Psoas muscle (tissue), 8 donors: ENCODE measurements around the gene STXBP6. TPM values are rescaled to one million over a fixed set of nuclear protein-coding genes. Genes with fewer than 3 reads are reported as not detected.

Experiments
- ATAC-seq, 4 donors: fragments of 200-7000 bp; cut with Tn5 transposase; one replicate each; pipeline ENCODE4 v1.9.1; 2020; ENCODE audit warnings: moderate library complexity in 3 of 4, mild to moderate bottlenecking in 2 of 4
- DNase-seq, 2 donors: peaks; one replicate each; pipeline ENCODE4 v3.0.0-alpha.2; 2020
- H3K27ac ChIP-seq: fragments of 200-600 bp; one replicate; pipeline ENCODE4 v1.8.0; 2022
- H3K27me3 ChIP-seq, 3 donors: fragments of 200-600 bp in 1 of 3; one replicate each; pipeline versions ENCODE4 v1.6.1 to v1.8.0; 2013 to 2022; ENCODE audit warnings: low read length in 2 of 3, mild to moderate bottlenecking in 2 of 3, moderate library complexity in 1 of 3; ENCODE audit not compliant: insufficient read depth in 3 of 3
- H3K36me3 ChIP-seq, 2 donors: fragments of 200-600 bp in 1 of 2; one replicate each; pipeline versions ENCODE4 v1.6.1 to v1.8.0; 2013 to 2022; ENCODE audit warnings: low read depth in 1 of 2, mild to moderate bottlenecking in 1 of 2, moderate library complexity in 1 of 2; ENCODE audit not compliant: insufficient read depth in 1 of 2
- H3K4me1 ChIP-seq: fragments of 200-600 bp; one replicate; pipeline ENCODE4 v1.8.0; 2022
- H3K4me3 ChIP-seq: fragments of 200-600 bp; one replicate; pipeline ENCODE4 v1.8.0; 2022; ENCODE audit warnings: mild to moderate bottlenecking
- H3K9me3 ChIP-seq: fragments of 200-600 bp; one replicate; pipeline ENCODE4 v1.8.0; 2022
- WGBS, 3 donors: extraction: QIAGEN DNeasy Blood & Tissue Kit; methylation state at CpG; one replicate each; pipeline versions ENCODE4 v1.1.6 to v1.1.7; 2013; 5-methylcytosine and 5-hydroxymethylcytosine counted together
- intact Hi-C, 2 donors: fragments of 100-400 bp; cut with DNase I; formaldehyde crosslinking; loops; one replicate each; pipeline versions ENCODE4 v1.11.0 to v1.14.2; 2022
- polyA plus RNA-seq, 3 donors: library from polyadenylated mRNA; stranded (reverse); fragments of 200-250 nt; gene quantifications; one replicate each; pipeline ENCODE4 v1.2.3, GENCODE V29; 2013
- total RNA-seq, 4 donors: library from RNA; stranded (reverse); fragmentation: NEBNext Ultra II Directional in 2 of 4; extraction: Animal tissue kit (Norgen Biotek cat#: 25700) in 2 of 4; gene quantifications; one replicate each; pipeline versions ENCODE4 v1.2.1 to v1.2.4, GENCODE V29; 2021 to 2023
- TF ChIP-seq, protein P1 (sequence below): fragments of 200-600 bp; IDR thresholded peaks from one replicate; pipeline ENCODE4 v1.8.0; 2022; ENCODE audit warnings: antibody characterized with exemption
- donor health status: healthy with polysubstance abuse.
- donor health status: DM: no; HTN: no; CAD: no; lungs with moderate emphysema.
- donor health status: Bipolar disorder and iron deficiency.
- donor health status: healthy.
- donor health status: DM: yes; HTN: yes; CAD: no.
- donor health status: DM: no; HTN: no; CAD: no.
- donor health status: DM: no; HTN: no; CAD: no.
- donor health status: DM: yes; HTN: yes; CAD: no.

The STXBP6 gene
- total and polyA plus RNA-seq, 7 donors, result 1.1 to 3.5 (median 2.2) TPM

DNA sequence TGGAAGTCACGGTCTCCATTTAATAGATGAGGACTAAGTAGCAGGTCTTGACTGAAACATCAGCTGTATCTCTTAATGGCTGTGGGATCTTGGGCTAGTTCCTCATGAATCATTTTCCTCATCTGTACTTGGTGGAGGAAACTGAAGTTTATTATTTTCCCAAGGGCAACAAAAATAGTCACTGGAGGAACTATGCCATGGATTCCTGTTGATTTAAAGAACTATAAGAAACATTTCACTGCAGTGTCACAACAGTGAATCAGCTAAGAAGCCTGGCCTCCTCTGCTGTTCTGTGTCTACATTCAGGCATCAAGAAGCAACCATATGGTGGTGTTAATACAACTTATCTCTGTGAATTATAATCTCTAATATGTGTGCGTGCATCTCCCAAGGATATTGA, 200.5 kb downstream of the STXBP6 start:
- no peak overlapping the region for H3K27ac ChIP-seq
- TF ChIP-seq, protein P1, sequence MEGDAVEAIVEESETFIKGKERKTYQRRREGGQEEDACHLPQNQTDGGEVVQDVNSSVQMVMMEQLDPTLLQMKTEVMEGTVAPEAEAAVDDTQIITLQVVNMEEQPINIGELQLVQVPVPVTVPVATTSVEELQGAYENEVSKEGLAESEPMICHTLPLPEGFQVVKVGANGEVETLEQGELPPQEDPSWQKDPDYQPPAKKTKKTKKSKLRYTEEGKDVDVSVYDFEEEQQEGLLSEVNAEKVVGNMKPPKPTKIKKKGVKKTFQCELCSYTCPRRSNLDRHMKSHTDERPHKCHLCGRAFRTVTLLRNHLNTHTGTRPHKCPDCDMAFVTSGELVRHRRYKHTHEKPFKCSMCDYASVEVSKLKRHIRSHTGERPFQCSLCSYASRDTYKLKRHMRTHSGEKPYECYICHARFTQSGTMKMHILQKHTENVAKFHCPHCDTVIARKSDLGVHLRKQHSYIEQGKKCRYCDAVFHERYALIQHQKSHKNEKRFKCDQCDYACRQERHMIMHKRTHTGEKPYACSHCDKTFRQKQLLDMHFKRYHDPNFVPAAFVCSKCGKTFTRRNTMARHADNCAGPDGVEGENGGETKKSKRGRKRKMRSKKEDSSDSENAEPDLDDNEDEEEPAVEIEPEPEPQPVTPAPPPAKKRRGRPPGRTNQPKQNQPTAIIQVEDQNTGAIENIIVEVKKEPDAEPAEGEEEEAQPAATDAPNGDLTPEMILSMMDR, result no peak
- ATAC-seq (no peak), DNase-seq (no peak)
- H3K4me1 ChIP-seq, result no peaks in the 10 kb centered on the region
- H3K36me3 ChIP-seq, result no peaks in the 10 kb centered on the region
- no peak overlapping the region for H3K4me3 ChIP-seq
- intact Hi-C loops, result no loop called here
- no peaks in the 10 kb centered on the region for H3K9me3 ChIP-seq
- H3K27me3 ChIP-seq, result no peaks in the 10 kb centered on the region
- 87 to 94% (median 92%) methylated on average over 2 of the region's 2 CpGs for WGBS, 3 donors

DNA sequence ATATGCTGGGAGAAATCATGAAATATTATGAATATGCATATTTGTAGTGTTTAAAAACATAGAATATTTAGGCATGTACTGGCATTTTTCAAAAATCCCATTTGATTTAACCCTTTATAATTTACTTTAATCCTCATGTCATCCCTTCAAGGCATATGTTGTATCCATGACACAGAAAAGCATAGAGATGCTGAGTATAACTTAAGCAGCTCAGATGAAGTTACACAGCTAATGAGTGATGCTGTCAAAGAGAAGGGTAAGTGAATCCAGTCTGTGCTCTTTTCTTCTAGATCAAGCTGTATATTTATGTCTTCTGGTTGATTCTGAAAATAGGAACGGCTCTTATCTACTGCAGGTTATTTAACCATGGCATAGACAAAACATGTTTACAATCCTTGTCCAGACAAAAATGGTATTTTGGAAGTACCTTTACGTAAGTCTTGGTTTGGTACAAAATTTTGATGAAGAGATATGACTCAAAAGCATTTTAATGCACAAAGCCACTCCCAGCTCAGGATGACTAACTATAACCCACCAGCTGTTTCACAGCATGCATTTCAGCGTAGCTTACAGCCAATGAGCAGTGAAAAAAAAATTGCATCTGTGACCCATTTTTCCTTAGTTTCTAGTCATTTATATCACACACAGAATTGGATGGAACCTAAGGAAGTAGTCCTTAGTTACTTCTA, 201.7 kb downstream of the STXBP6 start:
- H3K9me3 ChIP-seq, result no peaks in the 10 kb centered on the region
- no peak for ATAC-seq
- H3K27ac ChIP-seq, result no peak overlapping the region
- no peak overlapping the region for H3K4me3 ChIP-seq
- intact Hi-C loops, result no loop called here
- no peak for DNase-seq
- 47 to 58% (median 48%) methylated on average over 3 of the region's 3 CpGs for WGBS, 3 donors
- TF ChIP-seq, protein P1, result no peak
- H3K27me3 ChIP-seq, result no peaks in the 10 kb centered on the region
- H3K4me1 ChIP-seq, result no peaks in the 10 kb centered on the region
- H3K36me3 ChIP-seq, result no peaks in the 10 kb centered on the region

DNA sequence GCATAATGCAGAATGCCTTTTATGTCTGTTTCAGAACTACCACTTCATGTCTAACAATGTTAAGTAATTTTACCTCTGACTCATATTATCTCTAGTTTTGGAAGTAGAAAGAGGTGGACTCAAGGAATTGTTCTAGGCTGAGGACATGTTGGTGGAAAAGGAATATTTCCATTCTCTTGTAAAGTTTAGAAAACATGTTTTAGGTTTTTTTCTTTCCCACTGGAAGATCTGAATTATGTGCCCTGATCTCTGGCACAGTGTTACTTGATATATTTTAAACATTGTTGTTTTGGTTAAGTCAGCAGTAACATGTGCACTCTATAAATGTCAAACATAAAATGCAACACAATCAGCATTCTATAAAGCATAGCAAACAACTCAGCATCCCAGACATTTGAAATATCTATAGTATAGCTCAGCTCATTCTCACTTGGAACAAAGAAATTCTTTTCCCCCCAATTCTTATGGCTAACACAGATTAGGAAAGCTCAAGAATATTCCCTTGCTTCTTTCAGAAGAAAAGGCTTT, 202.3 kb downstream of the STXBP6 start:
- H3K4me3 ChIP-seq, result no peak overlapping the region
- no peaks in the 10 kb centered on the region for H3K9me3 ChIP-seq
- ATAC-seq, result no peak
- intact Hi-C loops, result no loop called here
- H3K36me3 ChIP-seq, result no peaks in the 10 kb centered on the region
- H3K4me1 ChIP-seq, result no peaks in the 10 kb centered on the region
- H3K27ac ChIP-seq, result no peak overlapping the region
- TF ChIP-seq, protein P1, result no peak
- DNase-seq, result no peak
- no peaks in the 10 kb centered on the region for H3K27me3 ChIP-seq

DNA sequence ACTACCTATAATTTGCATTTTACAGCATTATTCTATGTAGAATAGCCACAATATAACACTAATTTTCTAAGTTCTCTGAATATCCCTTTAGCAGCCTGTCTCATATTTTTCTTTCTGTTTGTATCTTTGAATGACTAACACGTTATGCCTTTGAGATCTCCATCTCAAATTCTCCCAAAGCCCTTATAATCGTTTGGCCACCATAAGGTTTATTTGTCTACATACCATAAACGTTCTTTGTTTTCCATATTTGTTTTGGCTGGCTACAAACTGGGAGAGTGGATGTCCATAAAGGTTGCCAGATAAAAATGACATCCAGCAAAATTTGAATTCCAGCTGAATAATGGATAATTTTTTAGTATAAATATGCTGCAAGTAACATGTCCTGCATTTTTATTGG, 203.7 kb downstream of the STXBP6 start:
- Histone ChIP-seq H3K27me3 (no peaks in the 10 kb centered on the region), H3K9me3 (no peaks in the 10 kb centered on the region), H3K4me3 (no peak overlapping the region), H3K4me1 (no peaks in the 10 kb centered on the region), H3K27ac (no peak overlapping the region), H3K36me3 (no peaks in the 10 kb centered on the region)
- 21 to 31% (median 21%) methylated on average over 3 of the region's 3 CpGs for WGBS, 3 donors
- DNase-seq (no peak), ATAC-seq (no peak)
- TF ChIP-seq, protein P1, result no peak
- intact Hi-C loops, result no loop called here

DNA sequence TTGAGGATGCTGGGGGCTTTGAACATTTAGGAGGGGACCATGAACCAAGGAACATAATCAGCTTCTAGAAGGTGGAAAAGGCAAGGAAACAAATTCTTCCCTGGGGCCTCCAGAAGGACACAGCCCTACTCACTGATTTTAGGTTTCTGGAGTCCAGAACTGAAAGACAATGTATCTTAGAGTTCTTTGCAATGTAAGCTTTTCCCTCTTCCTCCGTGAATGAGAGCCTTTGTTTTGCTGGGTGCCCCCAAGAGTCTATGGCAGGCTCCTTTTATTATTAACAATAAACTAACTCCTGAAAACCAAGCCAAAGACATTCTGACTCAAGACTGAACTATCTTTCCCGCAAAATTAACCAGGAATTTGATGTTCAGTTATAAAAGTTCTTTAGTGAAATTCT, 204.1 kb downstream of the STXBP6 start:
- H3K36me3 ChIP-seq, result no peaks in the 10 kb centered on the region
- no peak overlapping the region for H3K4me3 ChIP-seq
- H3K27ac ChIP-seq, result no peak overlapping the region
- WGBS, 3 donors, result 72 to 81% (median 80%) methylated on average over 2 of the region's 2 CpGs
- DNase-seq (no peak), ATAC-seq (no peak)
- TF ChIP-seq, protein P1, result no peak
- H3K27me3 ChIP-seq, result no peaks in the 10 kb centered on the region
- intact Hi-C loops, result no loop called here
- no peaks in the 10 kb centered on the region for H3K9me3 ChIP-seq
- H3K4me1 ChIP-seq, result no peaks in the 10 kb centered on the region
